Measurements from ENCODE around the gene CYLD. TPM values are rescaled to one million over a fixed set of nuclear protein-coding genes. Genes with fewer than 3 reads are reported as not detected.

The CYLD gene
- total RNA-seq, 2 experiments from 2014 or later: 360 to 373 TPM

DNA sequence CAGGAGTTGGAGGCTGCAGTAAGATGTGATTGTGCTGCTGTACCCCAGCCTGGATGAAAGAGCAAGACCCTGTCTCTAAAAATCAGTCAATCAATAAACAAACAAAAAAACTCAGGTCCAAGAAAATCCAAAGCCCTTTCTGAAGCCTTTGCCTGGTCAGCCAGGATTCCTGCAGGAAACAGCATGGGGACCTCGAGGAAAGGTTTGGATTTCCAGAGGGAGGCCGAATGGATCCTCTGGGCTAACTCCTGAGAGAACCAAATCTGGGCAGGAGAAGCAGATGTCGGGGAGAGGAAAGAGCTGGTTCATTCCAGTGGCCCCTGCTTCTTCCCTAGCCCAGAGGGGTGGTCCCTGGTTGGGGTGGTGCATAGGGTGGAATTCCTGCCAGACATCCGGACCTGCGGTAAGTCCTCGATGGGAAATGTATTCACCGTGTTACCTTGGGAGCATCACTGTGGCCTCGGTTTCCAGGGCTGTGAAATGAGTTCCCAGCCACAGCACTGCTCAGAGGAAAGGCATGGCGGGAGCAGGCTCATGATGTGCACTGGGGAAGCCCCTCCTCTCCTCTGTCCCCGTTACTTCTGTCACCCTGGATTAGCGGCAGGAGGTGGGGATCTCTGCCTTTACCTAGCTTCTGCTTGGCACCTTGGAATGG lies 75.1 kb downstream of the CYLD start:
- Mint-ChIP-seq H3K27me3 (no peaks in the 10 kb centered on the region), H3K27ac (no peak overlapping the region), H3K4me3 (no peak overlapping the region), H3K36me3 (ENCODE audit: low read depth) (no peaks in the 10 kb centered on the region), H3K4me1 (ENCODE audit: low read depth) (no peaks in the 10 kb centered on the region), H3K9me3 (no peaks in the 10 kb centered on the region)
- POLR2A ChIA-PET: no interaction called here
- TF ChIP-seq, protein P1, sequence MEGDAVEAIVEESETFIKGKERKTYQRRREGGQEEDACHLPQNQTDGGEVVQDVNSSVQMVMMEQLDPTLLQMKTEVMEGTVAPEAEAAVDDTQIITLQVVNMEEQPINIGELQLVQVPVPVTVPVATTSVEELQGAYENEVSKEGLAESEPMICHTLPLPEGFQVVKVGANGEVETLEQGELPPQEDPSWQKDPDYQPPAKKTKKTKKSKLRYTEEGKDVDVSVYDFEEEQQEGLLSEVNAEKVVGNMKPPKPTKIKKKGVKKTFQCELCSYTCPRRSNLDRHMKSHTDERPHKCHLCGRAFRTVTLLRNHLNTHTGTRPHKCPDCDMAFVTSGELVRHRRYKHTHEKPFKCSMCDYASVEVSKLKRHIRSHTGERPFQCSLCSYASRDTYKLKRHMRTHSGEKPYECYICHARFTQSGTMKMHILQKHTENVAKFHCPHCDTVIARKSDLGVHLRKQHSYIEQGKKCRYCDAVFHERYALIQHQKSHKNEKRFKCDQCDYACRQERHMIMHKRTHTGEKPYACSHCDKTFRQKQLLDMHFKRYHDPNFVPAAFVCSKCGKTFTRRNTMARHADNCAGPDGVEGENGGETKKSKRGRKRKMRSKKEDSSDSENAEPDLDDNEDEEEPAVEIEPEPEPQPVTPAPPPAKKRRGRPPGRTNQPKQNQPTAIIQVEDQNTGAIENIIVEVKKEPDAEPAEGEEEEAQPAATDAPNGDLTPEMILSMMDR (IDR thresholded peaks at IDR 0.05): no peak
- no peak for DNase-seq
- Histone ChIP-seq H3K4me1 (ENCODE audit: insufficient read depth, low read length) (no peaks in the 10 kb centered on the region), H3K27ac (ENCODE audit: low read depth in 1 of 2, low read length in 2 of 2) (no peak overlapping the region), H3K9me3 (ENCODE audit: control insufficient read depth in 1 of 2, insufficient read depth in 1 of 2, low read length in 2 of 2) (no peaks in the 10 kb centered on the region), H3K4me3 (ENCODE audit: low read length) (no peak overlapping the region), H3K27me3 (ENCODE audit: control insufficient read depth in 1 of 2, insufficient read depth in 2 of 2, low read length in 2 of 2) (no peaks in the 10 kb centered on the region), H3K36me3 (ENCODE audit: insufficient read depth, low read length) (no peaks in the 10 kb centered on the region)
- CTCF ChIA-PET: no interaction called here
- intact Hi-C loops (cut with DNase I, micrococcal nuclease): no loop called here
- ATAC-seq (ENCODE audit: poor library complexity): no peak

DNA sequence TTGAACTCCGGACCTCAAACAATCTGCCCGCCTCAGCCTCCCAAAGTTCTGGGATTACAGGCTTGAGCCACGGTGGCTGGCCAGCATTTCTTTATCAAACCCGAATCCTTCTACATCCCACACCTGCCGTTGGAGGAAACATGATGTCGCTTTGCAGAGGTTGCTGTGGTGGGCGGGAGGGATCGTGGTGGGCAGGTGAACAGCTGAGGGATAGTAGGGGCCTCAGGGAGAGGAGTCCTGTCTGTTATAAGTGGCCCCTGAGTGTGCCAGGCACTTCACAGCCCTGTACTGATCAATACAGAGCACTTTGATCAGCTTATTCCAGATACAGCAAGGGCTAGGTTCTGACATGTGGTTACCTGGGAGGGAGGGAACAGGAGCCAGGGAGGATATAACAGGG lies 76.5 kb downstream of the CYLD start:
- no peaks in the 10 kb centered on the region for H3K9me3 Mint-ChIP-seq
- no peaks in the 10 kb centered on the region for H3K27me3 ChIP-seq (ENCODE audit: control insufficient read depth in 1 of 2, insufficient read depth in 2 of 2, low read length in 2 of 2)
- ATAC-seq (ENCODE audit: poor library complexity) (no peak), DNase-seq (no peak)
- no peaks in the 10 kb centered on the region for H3K4me1 ChIP-seq (ENCODE audit: insufficient read depth, low read length)
- H3K36me3 Mint-ChIP-seq (ENCODE audit: low read depth): no peaks in the 10 kb centered on the region
- H3K9me3 ChIP-seq (ENCODE audit: control insufficient read depth in 1 of 2, insufficient read depth in 1 of 2, low read length in 2 of 2): no peaks in the 10 kb centered on the region
- H3K36me3 ChIP-seq (ENCODE audit: insufficient read depth, low read length): no peaks in the 10 kb centered on the region
- ChIA-PET CTCF (no interaction called here), POLR2A (no interaction called here)
- H3K4me3 Mint-ChIP-seq: no peak overlapping the region
- H3K4me1 Mint-ChIP-seq (ENCODE audit: low read depth): no peaks in the 10 kb centered on the region
- H3K27me3 Mint-ChIP-seq: no peaks in the 10 kb centered on the region
- H3K27ac ChIP-seq (ENCODE audit: low read depth in 1 of 2, low read length in 2 of 2): no peak overlapping the region
- H3K4me3 ChIP-seq (ENCODE audit: low read length): no peak overlapping the region
- TF ChIP-seq, protein P1 (IDR thresholded peaks at IDR 0.05): no peak
- intact Hi-C loops (cut with DNase I, micrococcal nuclease): no loop called here
- H3K27ac Mint-ChIP-seq: no peak overlapping the region

DNA sequence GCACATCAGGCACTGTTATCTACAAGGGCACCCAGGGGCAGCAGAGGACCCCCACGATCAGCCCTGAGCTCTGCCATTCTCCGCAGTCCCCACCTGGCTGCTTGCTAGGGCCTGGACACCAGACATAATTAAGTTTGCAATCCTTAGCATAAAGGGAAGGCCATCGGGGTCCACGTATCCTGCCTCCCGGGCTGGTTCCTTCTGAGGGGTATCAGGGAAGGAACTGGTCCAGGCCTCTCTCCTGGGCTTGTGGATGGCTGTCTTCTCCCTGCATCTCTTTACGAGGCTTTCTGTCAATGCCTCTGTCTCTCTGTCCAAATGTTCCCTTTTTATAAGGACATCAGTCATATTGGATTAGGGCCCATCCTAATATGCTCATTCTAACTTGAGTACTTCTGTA lies 77.8 kb downstream of the CYLD start:
- POLR2A ChIA-PET: no interaction called here

More for the DNA sequence above, 77.8 kb downstream of the CYLD start:
- H3K36me3 ChIP-seq (ENCODE audit: insufficient read depth, low read length): no peaks in the 10 kb centered on the region
- no peaks in the 10 kb centered on the region for H3K36me3 Mint-ChIP-seq (ENCODE audit: low read depth)
- H3K27ac ChIP-seq (ENCODE audit: low read depth in 1 of 2, low read length in 2 of 2): no peak overlapping the region
- no peak for ATAC-seq (ENCODE audit: poor library complexity)
- intact Hi-C loops (cut with DNase I, micrococcal nuclease): no loop called here
- H3K4me3 ChIP-seq (ENCODE audit: low read length): no peak overlapping the region
- no peak for DNase-seq
- H3K27ac Mint-ChIP-seq: no peak overlapping the region
- H3K4me3 Mint-ChIP-seq: no peak overlapping the region
- TF ChIP-seq, protein P1 (IDR thresholded peaks at IDR 0.05): no peak
- no peaks in the 10 kb centered on the region for H3K9me3 ChIP-seq (ENCODE audit: control insufficient read depth in 1 of 2, insufficient read depth in 1 of 2, low read length in 2 of 2)
- H3K4me1 ChIP-seq (ENCODE audit: insufficient read depth, low read length): no peaks in the 10 kb centered on the region
- H3K4me1 Mint-ChIP-seq (ENCODE audit: low read depth): no peaks in the 10 kb centered on the region
- no peaks in the 10 kb centered on the region for H3K27me3 ChIP-seq (ENCODE audit: control insufficient read depth in 1 of 2, insufficient read depth in 2 of 2, low read length in 2 of 2)
- no peaks in the 10 kb centered on the region for H3K9me3 Mint-ChIP-seq
- CTCF ChIA-PET: no interaction called here
- peaks cover 9% of the 10 kb centered on the region for H3K27me3 Mint-ChIP-seq

Data from CD4-positive, alpha-beta T cell (primary cell).